PC-9 (cell line): ENCODE data around the gene CAGE1.

Experiments
- CTCF ChIP-seq: fragments of 200-600 bp; sonication (generic); conservative IDR thresholded peaks from 2 replicates; pipeline ENCODE4 v1.6.1; 2017; ENCODE audit warnings: mixed run types, antibody characterized with exemption, mild to moderate bottlenecking, moderate library complexity
- EZH2 ChIP-seq: fragments of 200-600 bp; sonication (generic); IDR thresholded peaks from 2 replicates; pipeline ENCODE4 v1.8.0; 2017; ENCODE audit warnings: antibody characterized with exemption, low read depth

- TF ChIP-seq CTCF (no peak), EZH2 (no peak)
Measured at GRCh38 chr6:7378740-7379139, 10.8 kb downstream of the CAGE1 start.
